H9 (cell line): ENCODE results near the gene MSI2. TPM values are rescaled to one million over a fixed set of nuclear protein-coding genes. Genes with fewer than 3 reads are reported as not detected.

Experiments used
- DNase-seq: peaks from one replicate; pipeline ENCODE4 v3.0.0-alpha.2; 2017
- H2AFZ ChIP-seq: one replicate; pipeline ENCODE4 v1.6.1; 2013; ENCODE audit warnings: mild to moderate bottlenecking, low read length, control low read depth, moderate library complexity
- H2AK5ac ChIP-seq: 2 replicates; pipeline ENCODE4 v1.6.1; 2013; ENCODE audit warnings: low read length, control low read depth, mixed read lengths; ENCODE audit not compliant: insufficient read length
- H2BK120ac ChIP-seq: one replicate; pipeline ENCODE4 v1.6.1; 2013; ENCODE audit warnings: low read depth, mild to moderate bottlenecking, low read length, control low read depth, inconsistent platforms; ENCODE audit not compliant: poor library complexity, severe bottlenecking
- H2BK12ac ChIP-seq: 2 replicates; pipeline ENCODE4 v1.6.1; 2013; ENCODE audit warnings: low read length, control low read depth, mixed read lengths, low read depth; ENCODE audit not compliant: insufficient read length
- H2BK15ac ChIP-seq: 2 replicates; pipeline ENCODE4 v1.6.1; 2013; ENCODE audit warnings: low read depth, low read length, control low read depth
- H2BK20ac ChIP-seq: one replicate; pipeline ENCODE4 v1.6.1; 2013; ENCODE audit warnings: low read depth, mild to moderate bottlenecking, low read length, control low read depth, inconsistent platforms; ENCODE audit not compliant: poor library complexity, severe bottlenecking
- H2BK5ac ChIP-seq: 2 replicates; pipeline ENCODE4 v1.6.1; 2013; ENCODE audit warnings: low read length, control low read depth, mixed read lengths; ENCODE audit not compliant: insufficient read length
- H3K14ac ChIP-seq: 2 replicates; pipeline ENCODE4 v1.6.1; 2013; ENCODE audit warnings: low read length, control low read depth; ENCODE audit not compliant: insufficient read depth
- H3K18ac ChIP-seq: 2 replicates; pipeline ENCODE4 v1.6.1; 2013; ENCODE audit warnings: low read depth, mild to moderate bottlenecking, mixed read lengths, low read length, control low read depth; ENCODE audit not compliant: insufficient read length
- H3K23ac ChIP-seq: 2 replicates; pipeline ENCODE4 v1.6.1; 2013; ENCODE audit warnings: low read length, control low read depth, mixed read lengths, low read depth; ENCODE audit not compliant: insufficient read length
- H3K23me2 ChIP-seq: 2 replicates; pipeline ENCODE4 v1.6.1; 2013; ENCODE audit warnings: low read depth, mild to moderate bottlenecking, mixed read lengths, low read length, control low read depth; ENCODE audit not compliant: insufficient read length, poor library complexity, severe bottlenecking
- H3K27ac ChIP-seq: 2 replicates; pipeline ENCODE4 v1.5.1; 2013; ENCODE audit warnings: low read length, control low read depth, mixed read lengths, low read depth; ENCODE audit not compliant: insufficient read length
- H3K27me3 ChIP-seq: 2 replicates; pipeline ENCODE4 v1.6.1; 2013; ENCODE audit warnings: low read length, control low read depth, inconsistent platforms; ENCODE audit not compliant: insufficient read depth
- H3K4ac ChIP-seq: 2 replicates; pipeline ENCODE4 v1.6.1; 2013; ENCODE audit warnings: low read depth, mild to moderate bottlenecking, control low read depth, inconsistent platforms, low read length, moderate library complexity
- H3K4me1 ChIP-seq: 2 replicates; pipeline ENCODE4 v1.6.1; 2013; ENCODE audit warnings: low read length, control low read depth, inconsistent platforms; ENCODE audit not compliant: insufficient read depth
- H3K4me2 ChIP-seq: 2 replicates; pipeline ENCODE4 v1.6.1; 2013; ENCODE audit warnings: low read length, control low read depth, mixed read lengths; ENCODE audit not compliant: insufficient read length, insufficient read depth
- H3K56ac ChIP-seq: 2 replicates; pipeline ENCODE4 v1.6.1; 2013; ENCODE audit warnings: low read depth, mild to moderate bottlenecking, mixed read lengths, low read length, control low read depth; ENCODE audit not compliant: insufficient read length
- H3K79me1 ChIP-seq: 2 replicates; pipeline ENCODE4 v1.6.1; 2013; ENCODE audit warnings: low read depth, mild to moderate bottlenecking, moderate library complexity, low read length, control low read depth, inconsistent platforms; ENCODE audit not compliant: insufficient read depth, poor library complexity, severe bottlenecking
- H3K79me2 ChIP-seq: 2 replicates; pipeline ENCODE4 v1.6.1; 2013; ENCODE audit warnings: low read length, control low read depth, inconsistent platforms; ENCODE audit not compliant: insufficient read depth
- H3K9ac ChIP-seq: 2 replicates; pipeline ENCODE4 v1.6.1; 2013; ENCODE audit warnings: low read length, control low read depth, mixed read lengths; ENCODE audit not compliant: insufficient read length; ENCODE audit errors: extremely low read depth
- H3K9me3 ChIP-seq: one replicate; pipeline ENCODE4 v1.6.1; 2013; ENCODE audit warnings: low read depth, low read length, inconsistent platforms; ENCODE audit not compliant: control insufficient read depth
- H3T11ph ChIP-seq: one replicate; pipeline ENCODE4 v1.6.1; 2013; ENCODE audit warnings: mild to moderate bottlenecking, low read length, control low read depth, inconsistent platforms
- H4K20me1 ChIP-seq: one replicate; pipeline ENCODE4 v1.6.1; 2013; ENCODE audit not compliant: control insufficient read depth, insufficient read length, insufficient read depth
- H4K5ac ChIP-seq: 2 replicates; pipeline ENCODE4 v1.6.1; 2013; ENCODE audit warnings: low read depth, mild to moderate bottlenecking, mixed read lengths, low read length, control low read depth; ENCODE audit not compliant: insufficient read length
- H4K8ac ChIP-seq: replicated peaks from 2 replicates; pipeline ENCODE4 v1.6.1; 2013; ENCODE audit warnings: low read length, control low read depth, mixed read lengths, low read depth; ENCODE audit not compliant: insufficient read length
- H4K91ac ChIP-seq: 2 replicates; pipeline ENCODE4 v1.6.1; 2013; ENCODE audit warnings: low read depth, mild to moderate bottlenecking, moderate library complexity, mixed read lengths, low read length, control low read depth; ENCODE audit not compliant: insufficient read length
- H3K27ac Mint-ChIP-seq, 3 experiments: 2 replicates in 2 of 3; 3 replicates in 1 of 3; pipeline ENCODE4 v1.8.0; 2020 to 2021; ENCODE audit warnings: mixed read lengths in 3 of 3, mild to moderate bottlenecking in 1 of 3, moderate library complexity in 1 of 3
- H3K27me3 Mint-ChIP-seq: 2 replicates; pipeline ENCODE4 v1.8.0; 2021; ENCODE audit warnings: low read depth, mild to moderate bottlenecking, moderate library complexity, mixed read lengths
- H3K36me3 Mint-ChIP-seq, 3 experiments: 2 replicates in 2 of 3; 3 replicates in 1 of 3; pipeline ENCODE4 v1.8.0; 2020 to 2021; ENCODE audit warnings: low read depth in 3 of 3, mixed read lengths in 3 of 3; ENCODE audit not compliant: insufficient read depth in 1 of 3
- H3K4me1 Mint-ChIP-seq, 2 experiments: 2 replicates each; pipeline ENCODE4 v1.8.0; 2020; ENCODE audit warnings: mixed read lengths in 2 of 2
- H3K4me3 Mint-ChIP-seq, 2 experiments: 2 replicates in 1 of 2; 3 replicates in 1 of 2; pipeline ENCODE4 v1.8.0; 2020 to 2021; ENCODE audit warnings: mild to moderate bottlenecking in 2 of 2, mixed read lengths in 2 of 2, moderate library complexity in 1 of 2
- H3K9me3 Mint-ChIP-seq, 2 experiments: 2 replicates in 1 of 2; 3 replicates in 1 of 2; pipeline ENCODE4 v1.8.0; 2020; ENCODE audit warnings: mild to moderate bottlenecking in 2 of 2, mixed read lengths in 2 of 2, moderate library complexity in 1 of 2
- CTCF ChIP-seq: fragments of 200-600 bp; sonication (generic); conservative IDR thresholded peaks from 3 replicates; pipeline ENCODE4 v1.8.0; 2021; ENCODE audit warnings: antibody characterized with exemption, mild to moderate bottlenecking
- WGBS: extraction: QIAGEN DNeasy Blood & Tissue Kit; methylation state at CpG from one replicate; pipeline ENCODE4 v1.1.7; 2013; ENCODE audit warnings: missing lambda C conversion rate, low lambda C conversion rate, mixed read lengths; ENCODE audit not compliant: insufficient read length; ENCODE audit errors: extremely low coverage; 5-methylcytosine and 5-hydroxymethylcytosine counted together
- total RNA-seq: library from RNA; stranded (reverse); gene quantifications from 2 replicates; pipeline ENCODE4 v1.2.1, GENCODE V29; 2021

The MSI2 gene
- total RNA-seq, 1 experiment from 2014 or later: 98.5 TPM

- Mint-ChIP-seq H3K27me3 (no peaks in the 10 kb centered on the region), H3K27ac (no peak overlapping the region)
- no peak overlapping the region for H4K91ac ChIP-seq
These were observed 17.8 kb downstream of the MSI2 start for GRCh38 chr17:57274162-57274561.

More at GRCh38 chr17:57274162-57274561, 17.8 kb downstream of the MSI2 start:
- Histone ChIP-seq H3T11ph (no peak overlapping the region), H3K23ac (no peak overlapping the region), H2AFZ (no peak overlapping the region), H2BK120ac (no peak overlapping the region), H3K79me2 (no peaks in the 10 kb centered on the region), H3K23me2 (no peaks in the 10 kb centered on the region), H3K4me2 (no peak overlapping the region), H3K27me3 (no peaks in the 10 kb centered on the region), H2BK12ac (no peak overlapping the region), H3K79me1 (no peaks in the 10 kb centered on the region), H2AK5ac (no peak overlapping the region), H3K27ac (no peak overlapping the region), H2BK15ac (no peak overlapping the region), H2BK5ac (no peak overlapping the region), H3K9ac (no peak overlapping the region), H3K4me1 (0 out of 2 replicates have a peak, but pooled peaks cover 2% of the 10 kb centered on the region), H3K9me3 (no peaks in the 10 kb centered on the region), H2BK20ac (no peak overlapping the region), H4K20me1 (peaks cover 3% of the 10 kb centered on the region), H3K56ac (no peak overlapping the region), H4K5ac (no peak overlapping the region), H3K18ac (no peak overlapping the region), H3K14ac (no peak overlapping the region), H4K8ac (no peak overlapping the region), H3K4ac (no peak overlapping the region)
- Mint-ChIP-seq H3K9me3 (no peaks in the 10 kb centered on the region), H3K4me3 (no peak overlapping the region; a peak in 1 of 5 replicates), H3K4me1 (peaks cover 17 to 39% of the 10 kb centered on the region in 2 experiments), H3K36me3 (peaks cover 18 to 58% (median 42%) of the 10 kb centered on the region in 3 experiments)
- TF ChIP-seq CTCF: no peak
- no CpG with 5 or more reads among the region's 3 CpGs for WGBS
- no peak for DNase-seq
